ENCODE results near the gene ERMP1.
"Not testable (repeated sequence)": the region's sequence is repeated elsewhere in the genome, so short reads cannot be mapped to it uniquely, and the experiment has no call there.

Gene ERMP1

DNA sequence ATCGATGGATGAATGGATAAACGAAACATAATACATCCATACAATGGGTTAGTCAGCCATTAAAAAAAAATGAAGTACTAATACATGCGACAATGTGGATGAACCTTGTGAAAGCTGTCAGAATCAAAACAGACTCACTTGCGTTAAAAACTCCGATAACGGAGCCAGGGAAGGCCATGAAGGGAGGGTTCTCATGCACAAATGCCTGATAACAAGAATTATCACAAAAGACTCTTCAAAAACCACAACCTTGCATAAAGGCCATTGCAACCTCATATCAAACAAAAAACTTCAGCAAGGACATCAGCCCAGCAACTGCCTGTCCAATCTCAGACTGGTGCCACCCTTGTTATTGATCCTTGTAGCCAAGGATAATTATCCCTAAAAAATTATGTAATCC lies 13.7 kb downstream of the ERMP1 start:
- DNase-seq (ENCODE audit: low read depth): no peak

DNA sequence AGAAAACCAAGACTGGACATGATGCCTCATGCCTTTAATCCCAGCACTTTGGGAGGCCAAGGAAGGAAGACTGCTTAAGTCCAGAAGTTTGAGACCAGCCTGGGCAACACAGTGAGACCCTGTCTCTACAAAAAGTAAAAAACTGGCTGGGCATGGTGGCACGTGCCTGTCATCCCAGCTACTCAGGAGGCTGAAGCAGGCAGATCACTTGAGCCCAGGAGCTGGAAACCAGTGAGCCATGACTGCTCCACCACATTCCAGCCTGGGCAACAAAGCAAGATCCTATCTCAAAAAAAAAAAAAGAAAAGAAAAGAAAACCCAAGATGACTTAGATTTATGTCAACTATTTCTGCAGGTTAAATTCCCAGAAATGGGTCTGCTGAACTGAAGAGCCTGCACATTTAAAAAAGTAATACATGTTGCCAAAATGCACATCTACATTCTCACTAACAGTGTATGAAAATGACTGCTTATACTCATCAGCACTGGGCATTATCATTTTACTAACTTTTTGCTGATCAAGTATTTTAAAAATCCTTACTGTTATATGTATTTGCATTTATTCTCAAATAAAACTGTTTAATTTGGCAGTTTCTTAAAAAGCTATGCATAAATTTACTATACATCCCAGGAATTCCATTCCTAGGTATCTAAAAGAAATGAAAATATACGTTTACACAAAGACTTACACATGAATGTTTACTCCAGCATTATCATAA lies 14.3 kb downstream of the ERMP1 start:
- DNase-seq (ENCODE audit: low read depth): no peak

GRCh38 chr9:5817862-5818261 lies 15.1 kb downstream of the ERMP1 start:
- DNase-seq (ENCODE audit: low read depth): no peak

DNA sequence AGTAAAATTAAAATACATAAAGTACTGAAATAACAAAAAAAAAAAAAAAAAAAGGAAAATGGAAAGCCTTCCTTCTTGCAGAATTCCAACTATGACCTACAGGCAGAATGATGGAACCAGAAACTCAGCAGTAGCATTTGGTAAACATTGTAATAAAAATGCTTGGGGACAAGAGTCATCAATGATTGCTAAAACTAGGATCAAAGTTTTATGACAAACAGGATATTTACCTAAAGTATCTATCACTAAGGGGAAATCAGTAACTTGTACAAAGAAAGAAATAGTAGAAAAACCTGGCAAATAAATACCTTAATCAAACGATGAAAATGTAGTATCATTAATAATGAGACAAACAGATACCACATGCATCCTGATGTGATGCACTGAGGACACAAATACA lies 17.5 kb downstream of the ERMP1 start:
- DNase-seq (ENCODE audit: low read depth): no peak

DNA sequence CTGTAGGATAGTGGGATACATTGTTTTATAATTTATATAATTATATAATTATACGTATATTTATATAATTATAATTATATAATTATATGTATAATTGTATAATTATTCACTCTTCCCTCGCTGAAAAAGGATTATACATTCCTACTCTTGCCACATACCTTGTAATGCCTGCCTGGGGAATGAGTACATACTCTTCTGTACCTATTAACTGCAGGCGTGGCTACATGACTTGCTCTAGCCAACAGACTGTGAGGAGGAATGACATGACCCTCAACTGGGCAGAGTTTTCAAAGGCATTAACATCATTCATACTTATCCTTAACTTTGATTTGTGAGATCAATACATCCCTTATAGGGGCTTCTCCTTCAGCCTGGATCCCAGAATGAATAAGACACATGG lies 19.1 kb downstream of the ERMP1 start:
- DNase-seq (ENCODE audit: low read depth): no peak

GRCh38 chr9:5811751-5812150 lies 21.2 kb downstream of the ERMP1 start:
- DNase-seq (ENCODE audit: low read depth): no peak

DNA sequence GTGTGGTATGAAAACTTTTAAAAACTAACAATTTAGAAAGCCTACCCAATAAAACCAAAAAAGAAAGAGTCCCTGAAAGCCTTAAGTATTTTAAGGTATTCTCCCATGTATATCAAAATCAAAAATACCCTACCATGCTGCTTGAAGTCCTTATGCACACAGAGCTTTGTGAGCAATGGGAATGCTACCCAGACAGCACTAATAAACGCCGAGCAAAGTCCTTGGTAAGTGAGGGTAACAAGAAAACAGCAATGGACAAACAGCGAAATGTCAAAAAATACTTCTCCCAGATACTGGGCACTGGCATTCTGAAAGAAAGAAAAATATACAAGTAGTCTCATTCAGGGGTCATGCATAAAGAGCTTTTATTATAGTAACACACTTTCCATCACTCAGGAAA lies 27.4 kb downstream of the ERMP1 start:
- no peak for DNase-seq (ENCODE audit: low read depth)

- DNase-seq (ENCODE audit: low read depth): no peak
Measured at GRCh38 chr9:5801739-5802113, 31.2 kb downstream of the ERMP1 start.

DNA sequence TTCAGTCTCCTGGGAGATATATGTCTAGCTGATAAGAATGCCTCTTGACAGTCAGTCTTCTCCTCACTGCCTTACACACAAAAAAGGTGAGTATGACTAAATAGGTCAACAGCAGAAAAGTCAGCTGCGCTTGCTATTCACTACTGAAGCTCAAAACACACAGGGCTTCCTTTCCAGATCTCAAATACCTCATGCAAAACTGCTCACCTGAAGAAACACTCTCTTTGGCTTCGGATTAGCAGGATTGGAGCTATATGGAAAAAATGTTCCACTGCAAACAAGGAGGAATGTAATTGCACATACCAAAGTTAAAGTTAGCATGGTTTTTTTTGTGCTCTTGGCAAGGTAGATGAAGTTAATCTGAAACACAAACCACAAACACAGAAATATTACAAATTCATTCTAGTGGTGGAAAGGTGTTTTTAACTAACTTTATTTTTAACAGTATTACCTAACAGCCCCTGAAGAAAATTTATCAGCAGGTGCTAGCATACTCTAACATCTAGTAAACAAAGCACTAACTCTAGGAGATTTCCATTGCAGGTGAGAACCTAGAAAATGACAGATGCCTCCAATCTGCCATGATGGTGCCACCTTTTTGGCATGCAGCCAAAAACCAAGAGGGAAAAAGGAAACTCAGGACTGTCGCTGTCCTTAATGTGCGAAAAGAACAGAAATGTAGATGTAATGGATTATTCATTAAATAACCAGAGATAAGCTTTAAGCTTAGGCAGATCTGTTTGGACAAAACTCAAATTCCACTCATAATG lies 31.8 kb downstream of the ERMP1 start:
- no peak for DNase-seq (ENCODE audit: low read depth)

- not testable (repeated sequence) for DNase-seq (ENCODE audit: low read depth)
Measured at GRCh38 chr9:5800378-5800777, 32.5 kb downstream of the ERMP1 start.

GRCh38 chr9:5799314-5799713 lies 33.6 kb downstream of the ERMP1 start:
- no peak for DNase-seq (ENCODE audit: low read depth)

DNA sequence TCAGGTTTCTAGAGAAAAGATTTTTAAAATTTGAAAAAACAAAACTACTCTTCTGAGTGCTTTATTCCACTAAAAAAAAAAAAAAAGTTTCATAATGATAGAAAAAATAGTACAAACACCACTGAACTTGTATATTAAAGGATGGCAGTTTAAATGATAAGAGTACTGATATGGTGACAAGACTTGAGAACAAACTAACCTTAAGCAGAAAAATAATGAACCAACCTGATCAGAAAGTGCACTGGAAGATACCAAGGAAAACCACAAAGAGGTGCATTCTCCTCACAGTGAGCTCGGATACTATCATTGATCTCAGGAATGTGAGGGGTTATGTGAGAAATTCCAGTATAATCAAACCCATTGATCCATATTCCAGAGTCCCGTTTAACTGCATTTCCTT lies 34.3 kb downstream of the ERMP1 start:
- DNase-seq (ENCODE audit: low read depth): no peak

DNA sequence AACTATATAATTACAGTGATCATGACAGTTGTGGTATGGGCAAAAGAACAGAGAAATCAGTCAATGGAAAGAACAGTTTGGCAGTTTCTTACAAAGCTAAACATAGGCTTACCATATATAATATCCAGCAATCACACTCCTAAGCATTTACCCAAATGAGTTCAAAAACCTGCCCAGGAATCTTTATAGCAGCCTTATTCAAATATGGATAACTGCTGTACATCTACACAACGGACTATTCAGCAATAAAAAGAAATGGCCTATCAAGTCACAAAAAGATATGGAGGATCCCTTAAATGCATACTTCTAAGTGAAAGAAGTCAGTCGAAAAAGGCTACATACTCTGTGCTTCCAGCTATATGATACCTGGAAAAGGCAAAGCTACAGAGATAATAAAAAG lies 36.6 kb downstream of the ERMP1 start:
- DNase-seq (ENCODE audit: low read depth): no peak

DNA sequence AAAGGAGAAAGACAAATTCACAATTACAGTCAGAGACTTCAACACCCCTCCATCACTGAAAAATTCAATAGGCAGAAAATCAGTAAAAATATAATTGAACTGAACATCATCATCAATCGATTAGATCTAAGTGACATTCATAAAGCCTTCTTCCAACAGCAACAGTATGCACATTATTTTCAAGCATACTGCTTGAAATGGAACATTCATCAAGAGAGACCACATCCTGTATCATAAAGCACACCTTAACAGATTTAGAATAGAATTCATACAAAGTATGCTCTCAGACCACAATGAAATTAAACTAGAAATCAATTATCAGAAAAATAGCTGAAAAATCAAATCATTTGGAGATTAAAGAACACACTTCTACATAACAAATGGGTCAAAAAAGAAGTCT lies 39.1 kb downstream of the ERMP1 start:
- no peak for DNase-seq (ENCODE audit: low read depth)

DNA sequence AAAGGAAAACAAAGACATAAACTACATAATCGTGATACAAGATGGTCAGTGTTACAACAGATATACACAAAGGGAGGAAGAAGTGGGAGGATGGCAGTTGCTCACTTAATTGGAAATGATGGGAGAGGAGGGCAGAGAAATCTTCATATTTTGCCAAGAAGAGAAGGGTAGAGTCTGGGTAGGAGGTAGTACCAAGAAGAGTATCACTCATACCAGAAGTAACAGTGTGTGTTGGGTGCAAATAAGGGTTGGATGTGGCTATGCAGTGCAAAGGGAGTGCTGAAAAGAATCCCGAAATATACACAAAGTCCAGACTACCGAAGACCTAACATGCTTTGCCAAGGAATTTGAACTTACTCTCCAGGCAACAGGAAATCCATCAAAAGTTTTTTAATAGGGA lies 41.0 kb downstream of the ERMP1 start:
- DNase-seq (ENCODE audit: low read depth): no peak

DNA sequence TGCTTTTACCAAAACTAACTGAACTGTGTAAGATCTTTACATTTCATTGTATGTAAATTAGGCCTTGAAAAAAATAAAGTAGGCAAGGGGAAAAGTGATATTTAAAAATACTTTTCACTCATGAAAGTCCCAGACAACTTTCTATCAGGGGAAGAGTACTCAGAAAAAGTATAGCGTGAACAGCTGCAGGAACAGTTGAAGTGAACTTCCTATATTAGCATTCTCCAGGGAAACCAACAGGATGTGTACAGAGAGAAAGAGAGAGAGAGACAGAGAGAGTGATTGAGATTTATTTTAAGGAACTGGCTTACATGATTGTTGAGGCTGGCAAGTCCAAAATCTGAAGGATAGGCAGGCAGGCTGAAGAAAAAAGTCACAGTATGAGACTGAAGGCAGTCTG lies 42.0 kb downstream of the ERMP1 start:
- no peak for DNase-seq (ENCODE audit: low read depth)

- DNase-seq (ENCODE audit: low read depth): no peak
Measured at GRCh38 chr9:5789489-5789888, 43.4 kb downstream of the ERMP1 start.

GRCh38 chr9:5787759-5788302 lies 45.1 kb downstream of the ERMP1 start:
- no peak for DNase-seq (ENCODE audit: low read depth)

GRCh38 chr9:5787220-5787619 lies 45.7 kb downstream of the ERMP1 start:
- no peak for DNase-seq (ENCODE audit: low read depth)

GRCh38 chr9:5786370-5787127 lies 46.4 kb downstream of the ERMP1 start:
- no peak for DNase-seq (ENCODE audit: low read depth)

GRCh38 chr9:5784526-5785315 lies 48.2 kb downstream of the ERMP1 start:
- no peak for DNase-seq (ENCODE audit: low read depth)

DNA sequence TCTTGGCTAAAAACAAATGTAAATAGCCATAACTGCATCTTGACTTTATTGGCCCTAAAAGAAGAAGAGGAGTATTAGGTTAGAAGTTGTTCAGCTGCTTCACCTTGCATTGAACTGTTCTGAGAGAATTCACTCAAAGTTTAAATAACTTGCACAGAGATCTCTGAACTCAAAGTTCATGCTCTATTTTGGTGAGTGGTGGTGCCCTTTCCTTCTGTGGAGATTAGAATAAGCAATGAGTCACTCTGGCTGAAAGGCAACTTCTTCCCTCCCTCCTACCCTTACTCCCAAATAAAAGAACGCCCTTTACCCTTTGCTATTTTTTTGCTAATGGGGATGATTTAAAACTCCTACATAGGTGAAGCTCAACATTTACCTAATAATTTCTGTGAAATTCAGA lies 48.9 kb downstream of the ERMP1 start:
- DNase-seq (ENCODE audit: low read depth): no peak
